K562 (cell line): ENCODE data around the gene AQP11.

Experiments used
- CTCF ChIP-seq, 3 experiments: IDR thresholded peaks in 2 of 3; conservative IDR thresholded peaks in 1 of 3; 2 replicates each; pipeline ENCODE4 v1.5.1; 2011 to 2012; ENCODE audit warnings: low read length in 3 of 3, mild to moderate bottlenecking in 3 of 3, control low read depth in 2 of 3, improper control_type of control experiment in 1 of 3, inconsistent platforms in 1 of 3, low read depth in 1 of 3, mixed read lengths in 1 of 3, moderate library complexity in 1 of 3; ENCODE audit not compliant: insufficient read depth in 2 of 3
- DEAF1 ChIP-seq: fragments of 450-650 bp; formaldehyde crosslinking; IDR thresholded peaks from 2 replicates; pipeline ENCODE4 v1.4.0; 2020; ENCODE audit warnings: mild to moderate bottlenecking, moderate library complexity
- ELF4 ChIP-seq: fragments of 450-650 bp; formaldehyde crosslinking; IDR thresholded peaks from 2 replicates; pipeline ENCODE4 v1.4.0; 2022; ENCODE audit warnings: missing genetic modification characterization
- EZH2 ChIP-seq: IDR thresholded peaks from 2 replicates; pipeline ENCODE4 v1.6.1; 2012; ENCODE audit warnings: low read depth, mild to moderate bottlenecking, inconsistent platforms, low read length, borderline replicate concordance
- JUN ChIP-seq, 2 experiments: sonication (generic) in 1 of 2; formaldehyde crosslinking in 1 of 2; IDR thresholded peaks; 2 replicates each; pipeline versions ENCODE4 v1.6.1 to v1.8.0; 2012 to 2022; ENCODE audit warnings: borderline replicate concordance in 2 of 2, mild to moderate bottlenecking in 2 of 2, improper control_type of control experiment in 1 of 2, low read depth in 1 of 2, low read length in 1 of 2, missing genetic modification reagents in 1 of 2
- NKRF ChIP-seq: fragments of 450-650 bp; IDR thresholded peaks from 2 replicates; pipeline ENCODE4 v1.6.1; 2016; ENCODE audit warnings: borderline replicate concordance
- SMAD3 ChIP-seq: fragments of 450-650 bp; formaldehyde crosslinking; conservative IDR thresholded peaks from 2 replicates; pipeline ENCODE4 v1.4.0; 2020; ENCODE audit warnings: mild to moderate bottlenecking
- TF ChIP-seq, protein P1 (sequence below), 2 experiments: IDR thresholded peaks; 2 replicates each; pipeline ENCODE4 v1.6.1; 2011; ENCODE audit warnings: borderline replicate concordance in 1 of 2, control low read depth in 1 of 2, low read depth in 1 of 2, low read length in 1 of 2, mild to moderate bottlenecking in 1 of 2, mixed read lengths in 1 of 2, moderate library complexity in 1 of 2; ENCODE audit not compliant: insufficient read depth in 1 of 2, insufficient read length in 1 of 2, poor library complexity in 1 of 2, severe bottlenecking in 1 of 2; ENCODE audit errors: extremely low read depth in 1 of 2

DNA sequence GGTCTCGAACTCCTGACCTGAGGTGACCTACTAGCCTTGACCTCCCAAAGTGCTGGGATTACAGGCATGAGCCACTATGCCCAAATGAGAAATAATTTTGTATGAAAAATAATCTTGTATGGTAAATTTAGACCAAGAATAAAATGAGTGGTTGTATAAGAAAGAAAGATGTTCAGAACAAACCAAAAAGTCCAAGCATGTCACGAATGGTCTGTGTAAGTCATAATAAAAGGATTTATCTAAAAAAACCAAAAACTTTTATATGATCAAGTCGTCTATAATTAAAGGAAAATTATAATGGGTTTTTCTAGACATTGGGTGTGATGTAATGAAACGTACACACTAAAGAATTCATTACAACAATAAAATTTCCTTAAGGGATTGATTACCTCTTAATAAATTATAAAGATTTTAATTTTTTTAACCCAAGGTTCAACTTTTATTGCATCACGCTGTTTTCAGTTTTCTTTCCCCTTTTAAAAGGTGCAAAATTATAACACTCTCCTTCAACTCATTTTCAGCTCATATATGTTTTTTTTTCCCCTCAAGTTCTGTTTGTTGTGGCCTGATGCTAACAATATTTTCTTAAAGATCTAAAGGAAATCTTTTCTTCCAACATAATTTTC lies 8.9 kb upstream of the AQP11 start:
- TF ChIP-seq SMAD3 (CRISPR knock-in tag) (no peak), ELF4 (CRISPR knock-in tag) (no peak), JUN (IDR thresholded peaks at IDR 0.05; ENCODE audit: borderline replicate concordance, low read depth, low read length) (no peak), JUN (CRISPR knock-in tag; IDR thresholded peaks at IDR 0.05; ENCODE audit: borderline replicate concordance) (no peak), CTCF (IDR thresholded peaks at IDR 0.05 in 2 of 3, conservative IDR thresholded peaks at IDR 0.05 in 1 of 3; ENCODE audit: insufficient read depth in 2 of 3, low read depth in 1 of 3, low read length in 3 of 3) (no peak), EZH2 (no peak), DEAF1 (CRISPR knock-in tag) (no peak), NKRF (no peak)
- TF ChIP-seq, protein P1, sequence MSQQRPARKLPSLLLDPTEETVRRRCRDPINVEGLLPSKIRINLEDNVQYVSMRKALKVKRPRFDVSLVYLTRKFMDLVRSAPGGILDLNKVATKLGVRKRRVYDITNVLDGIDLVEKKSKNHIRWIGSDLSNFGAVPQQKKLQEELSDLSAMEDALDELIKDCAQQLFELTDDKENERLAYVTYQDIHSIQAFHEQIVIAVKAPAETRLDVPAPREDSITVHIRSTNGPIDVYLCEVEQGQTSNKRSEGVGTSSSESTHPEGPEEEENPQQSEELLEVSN (IDR thresholded peaks at IDR 0.05; ENCODE audit: borderline replicate concordance in 1 of 2, extremely low read depth in 1 of 2, insufficient read depth in 1 of 2, insufficient read length in 1 of 2, low read depth in 1 of 2, low read length in 1 of 2, poor library complexity in 1 of 2, severe bottlenecking in 1 of 2), result no peak
